ENCODE results near the gene UBA1.

UBA1 gene

DNA sequence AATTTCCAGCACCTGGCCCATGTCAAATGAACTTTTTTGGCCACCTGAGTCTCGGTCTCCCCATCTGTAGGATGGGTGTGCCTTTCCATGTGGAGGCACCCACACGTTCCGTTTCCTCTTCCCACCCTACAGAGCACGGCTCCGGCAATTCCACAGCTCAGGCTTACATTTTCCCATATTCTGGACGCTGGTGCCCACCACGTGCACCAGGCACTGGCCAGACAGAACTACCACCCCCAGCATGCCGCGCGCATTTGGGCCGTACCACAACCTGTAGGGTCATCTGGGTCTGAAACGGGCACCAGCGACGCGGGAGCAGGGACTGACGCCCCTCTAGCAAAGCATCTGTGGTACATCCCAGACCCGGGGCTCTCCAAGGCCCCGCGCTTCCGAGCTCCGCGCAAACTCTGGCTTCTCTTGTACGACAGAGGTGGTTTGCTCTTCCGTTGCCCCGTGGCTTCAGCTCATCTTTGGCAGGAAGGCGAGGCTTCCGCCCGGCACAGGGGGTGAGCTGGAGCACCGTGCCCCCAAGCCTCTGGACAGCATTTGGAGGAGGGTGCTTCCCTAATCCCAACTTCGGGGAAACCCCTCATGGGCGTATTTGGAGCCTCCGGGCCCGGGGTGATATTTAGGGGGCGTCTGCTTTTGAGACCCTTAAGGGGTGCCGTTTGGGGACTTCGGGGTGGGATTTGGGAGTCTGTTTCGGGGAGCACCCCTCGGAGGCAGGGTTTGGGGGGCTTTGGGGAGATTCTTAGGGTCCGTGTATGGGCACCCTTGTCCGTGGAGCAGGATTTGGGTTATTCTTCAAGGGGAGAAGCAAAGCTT, 3.0 kb upstream of the UBA1 start:
- DNase-seq, result peak; percentile 91

GRCh38 chrX:47191331-47191730, 2.3 kb upstream of the UBA1 start:
- DNase-seq, result peak; percentile 51

- no peak for DNase-seq
These were observed 1.7 kb upstream of the UBA1 start for GRCh38 chrX:47191806-47192401.

DNA sequence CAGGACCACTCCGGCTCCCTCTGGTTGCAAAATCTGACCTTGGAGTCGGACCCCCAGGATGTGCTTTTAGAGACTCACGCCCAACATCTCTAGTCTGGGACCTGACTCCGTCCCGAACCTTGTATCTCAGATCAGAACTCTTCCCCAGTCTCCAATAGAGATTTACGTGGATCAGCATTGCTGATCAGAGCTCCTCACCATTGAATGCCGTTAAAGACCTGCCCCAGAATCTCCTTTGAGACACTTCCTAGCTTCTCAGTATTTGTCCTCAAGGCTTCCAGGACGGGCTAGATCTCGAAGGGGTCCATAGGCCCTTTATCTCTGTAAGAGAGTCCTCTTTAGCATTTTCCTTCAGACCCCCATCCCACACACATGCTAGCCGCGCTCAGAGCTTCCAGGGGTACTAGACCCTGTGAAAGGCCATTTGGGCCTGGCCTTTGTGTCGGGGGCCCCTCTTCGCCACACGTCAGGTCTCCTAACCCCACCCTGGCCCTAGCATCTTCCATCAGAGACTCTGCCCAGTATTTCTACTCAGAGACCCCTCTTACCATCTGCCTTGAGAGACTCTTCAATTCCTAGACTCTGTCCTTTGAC, 662 bp downstream of the UBA1 start:
- no peak for DNase-seq

DNA sequence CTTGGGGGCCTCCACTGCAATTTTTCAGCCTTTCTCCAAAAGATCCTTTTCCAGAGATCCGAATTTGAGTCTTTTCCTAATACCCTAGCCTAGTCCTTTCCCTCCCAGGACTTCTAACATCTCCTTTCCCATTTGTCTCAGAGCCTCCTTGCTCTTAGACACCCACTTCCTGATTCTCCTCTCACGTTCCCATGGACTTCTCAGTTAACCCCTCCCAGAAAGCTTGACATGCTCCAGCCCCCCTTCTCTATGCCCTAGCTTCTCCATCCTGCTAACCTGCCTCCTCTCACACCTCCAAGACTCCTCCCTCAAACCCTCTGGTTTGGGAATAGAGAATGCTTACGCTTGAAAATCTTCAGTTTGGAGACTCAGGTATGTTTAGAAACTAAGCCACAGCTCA, 2.5 kb downstream of the UBA1 start:
- no peak for DNase-seq

DNA sequence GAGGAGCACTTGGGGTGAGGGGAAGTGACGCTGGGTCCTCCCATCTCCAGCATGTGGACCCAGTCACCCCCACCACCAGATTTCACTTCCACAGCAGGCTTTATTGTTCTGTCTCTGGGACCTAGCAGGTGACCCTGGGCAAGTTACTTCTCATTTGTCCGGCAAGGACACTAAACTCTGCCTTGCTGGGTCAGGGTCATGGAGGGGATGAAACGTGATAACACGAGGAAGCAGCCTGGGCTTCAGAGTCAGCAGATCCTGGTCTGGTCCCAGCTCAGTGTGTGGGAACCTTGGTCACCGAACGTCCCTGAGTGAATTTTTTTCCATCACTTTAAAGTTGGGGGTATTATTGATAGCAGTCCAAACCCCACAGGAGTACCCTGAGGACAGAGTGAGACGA, 3.9 kb downstream of the UBA1 start:
- DNase-seq, result no peak

GRCh38 chrX:47198026-47198686, 4.5 kb downstream of the UBA1 start:
- DNase-seq, result no peak

DNA sequence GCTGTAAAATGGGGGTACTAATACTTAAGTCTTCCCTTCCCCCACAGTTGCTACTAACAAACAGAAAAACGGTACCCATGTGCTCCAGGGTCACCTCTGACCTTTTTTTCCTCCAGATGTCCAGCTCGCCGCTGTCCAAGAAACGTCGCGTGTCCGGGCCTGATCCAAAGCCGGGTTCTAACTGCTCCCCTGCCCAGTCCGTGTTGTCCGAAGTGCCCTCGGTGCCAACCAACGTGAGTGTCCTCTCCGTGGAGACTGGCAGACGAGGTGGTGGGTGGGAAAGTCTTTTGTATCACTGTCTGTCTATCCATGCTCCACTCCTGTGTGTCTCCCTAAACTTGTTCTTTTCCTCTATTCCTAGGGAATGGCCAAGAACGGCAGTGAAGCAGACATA, 5.1 kb downstream of the UBA1 start:
- no peak for DNase-seq

DNA sequence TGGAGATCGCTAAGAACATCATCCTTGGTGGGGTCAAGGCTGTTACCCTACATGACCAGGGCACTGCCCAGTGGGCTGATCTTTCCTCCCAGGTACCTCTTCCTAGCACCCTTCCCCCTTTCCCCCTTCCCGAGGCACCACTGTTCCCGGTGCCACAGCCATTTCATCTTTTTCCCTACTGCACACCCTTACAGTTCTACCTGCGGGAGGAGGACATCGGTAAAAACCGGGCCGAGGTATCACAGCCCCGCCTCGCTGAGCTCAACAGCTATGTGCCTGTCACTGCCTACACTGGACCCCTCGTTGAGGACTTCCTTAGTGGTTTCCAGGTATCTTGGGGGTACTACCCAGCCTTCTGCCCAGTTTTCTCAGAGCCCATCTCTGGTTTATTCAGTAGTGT, 5.7 kb downstream of the UBA1 start:
- DNase-seq, result no peak

DNA sequence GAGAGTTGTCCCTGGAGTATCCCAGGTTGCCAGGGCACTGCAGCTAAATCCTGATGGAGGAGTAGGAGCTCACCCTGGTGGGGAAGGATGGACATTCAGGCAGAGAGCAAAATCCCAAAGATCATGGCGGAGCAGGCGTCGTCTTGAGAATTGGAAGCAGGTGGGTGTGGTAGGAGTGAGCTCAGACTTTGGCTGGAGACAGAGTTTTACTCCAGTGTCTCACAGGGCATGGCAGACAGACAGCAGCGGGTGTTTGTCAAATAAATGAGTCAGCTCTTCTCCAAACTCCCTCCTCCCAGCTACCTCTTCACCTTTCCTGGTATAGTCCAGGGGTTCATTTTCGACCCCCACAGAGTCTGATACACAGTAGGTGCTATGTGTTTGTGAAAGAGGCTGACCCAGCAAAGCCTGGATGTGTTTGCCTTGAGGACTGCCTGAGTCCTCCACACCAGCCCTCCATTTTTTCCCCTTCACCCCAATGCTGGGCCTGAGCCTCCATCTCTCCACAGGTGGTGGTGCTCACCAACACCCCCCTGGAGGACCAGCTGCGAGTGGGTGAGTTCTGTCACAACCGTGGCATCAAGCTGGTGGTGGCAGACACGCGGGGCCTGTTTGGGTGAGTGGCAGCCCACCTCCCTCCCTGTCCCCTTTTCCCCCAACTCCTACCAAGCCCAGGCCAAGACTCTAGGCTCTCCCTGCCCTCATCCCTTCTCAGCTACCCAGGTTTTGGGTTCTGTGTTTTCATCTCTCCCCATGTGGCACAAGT, 6.9 kb downstream of the UBA1 start:
- no peak for DNase-seq

GRCh38 chrX:47201345-47201944, 7.8 kb downstream of the UBA1 start:
- DNase-seq, result no peak

DNA sequence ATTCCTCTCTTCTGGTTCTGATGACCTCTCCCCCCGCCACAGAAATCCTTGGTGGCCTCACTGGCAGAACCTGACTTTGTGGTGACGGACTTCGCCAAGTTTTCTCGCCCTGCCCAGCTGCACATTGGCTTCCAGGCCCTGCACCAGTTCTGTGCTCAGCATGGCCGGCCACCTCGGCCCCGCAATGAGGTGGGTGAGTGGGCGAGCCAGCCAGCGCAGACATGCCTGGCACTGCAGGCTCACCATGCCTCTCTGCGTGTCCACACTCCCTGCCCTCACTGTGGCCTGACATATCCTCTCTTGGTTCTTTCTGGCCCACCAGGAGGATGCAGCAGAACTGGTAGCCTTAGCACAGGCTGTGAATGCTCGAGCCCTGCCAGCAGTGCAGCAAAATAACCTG, 8.7 kb downstream of the UBA1 start:
- DNase-seq, result no peak

GRCh38 chrX:47202877-47203276, 9.2 kb downstream of the UBA1 start:
- DNase-seq, result no peak

DNA sequence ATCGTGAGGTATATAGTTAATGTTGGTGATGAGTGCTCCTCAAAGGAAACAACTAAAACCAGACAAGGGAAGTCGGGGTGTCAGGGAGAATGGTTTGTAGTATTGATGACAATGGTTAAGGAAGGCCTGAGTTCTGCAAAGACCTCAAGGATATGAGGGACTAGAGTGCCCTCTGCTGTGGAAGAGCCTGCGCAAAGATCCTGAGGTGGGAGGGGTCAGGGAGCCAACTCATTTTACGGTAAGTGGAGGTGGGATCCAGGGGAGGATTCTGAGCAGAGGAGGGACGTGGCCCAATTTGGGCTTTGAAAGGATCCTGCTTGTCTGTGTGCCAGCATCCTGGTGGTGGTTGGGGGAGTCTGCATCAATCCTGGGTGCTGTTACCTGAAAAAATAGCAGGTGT, 11.3 kb downstream of the UBA1 start:
- peak; percentile 50 for DNase-seq

GRCh38 chrX:47206316-47206715, 12.7 kb downstream of the UBA1 start:
- no peak for DNase-seq

- DNase-seq, result no peak
These were observed 14.5 kb downstream of the UBA1 start for GRCh38 chrX:47208108-47208507.

- DNase-seq, result no peak
These were observed 16.0 kb downstream of the UBA1 start for GRCh38 chrX:47209508-47210238.

DNA sequence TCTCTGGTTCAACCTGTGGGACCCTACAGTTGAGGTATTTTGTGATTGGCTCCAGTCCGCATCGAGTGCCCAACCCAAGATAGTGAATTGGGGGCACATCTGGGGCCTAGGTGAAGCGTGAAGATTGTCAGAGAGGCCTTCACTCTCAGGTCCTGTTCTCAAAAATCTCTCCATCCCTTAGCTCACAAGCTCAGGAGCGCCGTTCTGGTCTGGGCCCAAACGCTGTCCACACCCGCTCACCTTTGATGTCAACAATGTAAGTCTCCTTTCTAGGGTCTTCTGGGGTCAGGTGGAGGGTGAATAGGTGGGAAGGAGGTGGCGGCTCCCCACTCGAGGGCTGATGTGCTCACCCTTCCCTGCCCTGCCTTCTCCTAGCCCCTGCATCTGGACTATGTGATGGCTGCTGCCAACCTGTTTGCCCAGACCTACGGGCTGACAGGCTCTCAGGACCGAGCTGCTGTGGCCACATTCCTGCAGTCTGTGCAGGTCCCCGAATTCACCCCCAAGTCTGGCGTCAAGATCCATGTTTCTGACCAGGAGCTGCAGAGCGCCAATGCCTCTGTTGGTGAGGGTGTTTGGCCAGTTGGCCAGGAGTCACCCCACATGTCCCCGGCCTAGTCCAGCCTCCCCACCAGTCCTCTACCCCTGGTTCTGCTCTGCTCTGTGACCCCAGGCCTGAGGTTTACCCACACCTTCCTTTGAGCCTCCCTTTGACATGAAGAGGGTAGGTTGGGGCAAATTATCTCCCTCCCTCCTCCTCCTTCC, 17.2 kb downstream of the UBA1 start:
- DNase-seq, result no peak

GRCh38 chrX:47212381-47213293, 19.0 kb downstream of the UBA1 start:
- no peak for DNase-seq

Data from NCI-H2171 treated with DMSO at 0.1 percent for 48 hours (cell line).